Right cardiac atrium (tissue), 5 donors: ENCODE results near the gene PLEKHM3. TPM values are rescaled to one million over a fixed set of nuclear protein-coding genes. Genes with fewer than 3 reads are reported as not detected.
A peak's percentile ranks its signal among the peaks of the same experiment; 100 is the strongest.

Experiments
- ATAC-seq, 2 donors: fragments of 200-7000 bp; cut with Tn5 transposase; one replicate each; pipeline versions ENCODE4 v1.8.0 to v1.9.1; 2020; ENCODE audit warnings: moderate library complexity in 2 of 2, mild to moderate bottlenecking in 1 of 2
- DNase-seq, 3 donors: peaks; one replicate each; pipeline ENCODE4 v3.0.0-alpha.2; 2020
- H3K27ac ChIP-seq: one replicate; pipeline ENCODE4 v1.5.1; 2013; ENCODE audit warnings: mild to moderate bottlenecking, low read length, control low read depth, moderate library complexity
- H3K27me3 ChIP-seq: one replicate; pipeline ENCODE4 v1.6.1; 2013; ENCODE audit not compliant: control insufficient read depth, insufficient read depth
- H3K4me1 ChIP-seq: one replicate; pipeline ENCODE4 v1.6.1; 2013; ENCODE audit warnings: low read length; ENCODE audit not compliant: control insufficient read depth, insufficient read depth
- H3K4me3 ChIP-seq: one replicate; pipeline ENCODE4 v1.5.1; 2013; ENCODE audit warnings: low read length, control low read depth
- H3K9me3 ChIP-seq: one replicate; pipeline ENCODE4 v1.6.1; 2013; ENCODE audit warnings: low read length; ENCODE audit not compliant: control insufficient read depth
- WGBS: extraction: QIAGEN DNeasy Blood & Tissue Kit; methylation state at CpG from one replicate; pipeline ENCODE4 v1.1.7; 2013; 5-methylcytosine and 5-hydroxymethylcytosine counted together
- intact Hi-C, 4 donors: fragments of 100-400 bp; cut with DNase I; formaldehyde crosslinking; loops; one replicate each; pipeline versions ENCODE4 v1.11.0 to v1.14.0; 2022 to 2023
- long read RNA-seq, 4 donors: library from polyadenylated mRNA; unstranded; transcript quantifications; one replicate each; pipeline ENCODE4 v2.0.0, GENCODE V29; 2020 to 2021
- polyA plus RNA-seq: library from polyadenylated mRNA; stranded (reverse); fragments of 200-250 nt; gene quantifications from one replicate; pipeline ENCODE4 v1.2.3, GENCODE V29; 2013
- total RNA-seq, 4 donors: library from RNA; stranded (reverse); fragmentation: NEBNext Ultra II Directional; extraction: Animal tissue kit (Norgen Biotek cat#: 25700); gene quantifications; one replicate each; pipeline ENCODE4 v1.2.1, GENCODE V29; 2021
- donor health status: healthy with polysubstance abuse.
- donor health status: DM: no; HTN: yes; CAD: no.
- donor health status: DM: no; HTN: no; CAD: no.
- donor health status: DM: no; HTN: yes; CAD: no; lungs with severe emphysema.
- donor health status: DM: yes; HTN: yes; CAD: no.

Gene PLEKHM3, protein sequence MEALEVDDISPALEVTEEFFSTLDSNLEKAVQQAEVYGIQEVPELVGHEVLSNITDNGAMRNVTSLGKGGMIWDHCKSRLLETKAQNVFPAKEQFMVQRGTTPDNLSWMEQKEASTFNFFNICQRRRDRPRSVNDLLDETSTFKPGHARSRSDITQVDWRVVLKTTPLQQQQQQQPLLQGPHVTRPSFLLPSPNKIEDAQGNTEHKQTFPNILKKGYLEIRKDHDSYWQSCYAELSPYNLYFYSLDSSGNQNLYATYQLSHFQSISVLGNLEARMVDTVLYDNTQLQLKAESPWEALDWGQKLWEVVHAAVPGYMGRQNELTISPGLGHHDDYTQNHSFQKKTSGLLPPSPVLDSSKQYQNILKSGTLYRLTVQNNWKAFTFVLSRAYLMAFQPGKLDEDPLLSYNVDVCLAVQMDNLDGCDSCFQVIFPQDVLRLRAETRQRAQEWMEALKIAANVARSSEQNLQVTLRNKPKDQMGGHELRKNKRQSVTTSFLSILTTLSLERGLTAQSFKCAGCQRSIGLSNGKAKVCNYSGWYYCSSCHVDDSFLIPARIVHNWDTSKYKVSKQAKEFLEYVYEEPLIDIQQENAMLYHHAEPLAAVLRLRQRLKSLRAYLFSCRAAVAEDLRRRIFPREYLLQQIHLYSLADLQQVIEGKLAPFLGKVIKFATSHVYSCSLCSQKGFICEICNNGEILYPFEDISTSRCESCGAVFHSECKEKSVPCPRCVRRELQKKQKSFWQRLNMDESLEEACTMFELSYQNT
- total RNA-seq (10 to 100 TPM in 3 of 4 donors, 1 to 10 TPM in 1; 8.9 to 14.7 (median 13.1) TPM), polyA plus RNA-seq (6.8 TPM)
- long read RNA-seq, donor 1, full-length matches to known transcripts: 1 of 9 reads
- long read RNA-seq, donor 1, partial matches to known transcripts: 2 of 9 reads
- long read RNA-seq, donor 1, other reads (novel, unspliced or antisense): 6 of 9 reads
- long read RNA-seq, donor 2: 0 reads
- long read RNA-seq, donor 3, partial matches to known transcripts: 2 of 6 reads
- long read RNA-seq, donor 3, other reads (novel, unspliced or antisense): 4 of 6 reads
- long read RNA-seq, donor 4, partial matches to known transcripts: 1 of 2 reads
- long read RNA-seq, donor 4, other reads (novel, unspliced or antisense): 1 of 2 reads

DNA sequence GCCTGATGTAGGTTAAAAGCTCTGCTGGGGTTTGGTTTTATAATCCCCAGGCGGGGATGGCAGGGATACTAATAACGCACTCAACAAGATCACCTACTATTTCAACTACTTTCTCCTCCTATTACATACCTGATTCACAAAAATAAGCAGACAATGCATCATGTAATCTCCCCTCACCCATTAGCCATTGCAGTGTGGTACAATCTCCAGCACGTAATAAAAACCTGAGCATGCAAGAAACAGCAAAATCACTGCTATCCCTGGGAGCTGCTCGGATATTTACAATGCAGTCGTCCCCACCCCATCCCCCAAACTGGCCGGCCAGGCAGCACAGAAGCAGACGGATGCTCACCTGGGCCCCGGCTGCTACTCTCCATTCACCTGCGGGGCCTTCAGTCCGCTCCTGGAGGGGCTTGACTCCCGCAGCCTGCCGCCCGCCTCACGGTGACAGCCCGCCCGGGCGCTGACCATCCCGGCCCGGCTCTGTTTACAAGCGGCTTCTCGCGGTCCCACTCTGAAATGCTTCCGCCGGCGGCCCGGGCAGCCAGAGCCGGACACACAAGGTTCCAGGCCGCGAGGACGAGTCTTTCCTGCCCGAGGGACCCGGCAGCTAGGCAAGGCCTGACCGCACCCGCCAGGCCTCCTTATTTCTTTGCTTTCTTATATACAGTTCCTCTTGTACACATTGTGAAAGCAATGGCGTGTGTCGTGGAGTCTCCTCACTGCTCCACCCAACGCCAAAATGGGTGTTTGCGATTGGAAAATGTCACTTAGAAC, at the start of gene PLEKHM3:
PLEKHM3 (minus strand) TSS at position 491 of the 777 bp plus-strand sequence. CDS start 23,888 bp downstream, outside the sequence.
- 2% methylated on average over 38 of the region's 38 CpGs for WGBS
- peak; percentile 97 to 98 for ATAC-seq

DNA sequence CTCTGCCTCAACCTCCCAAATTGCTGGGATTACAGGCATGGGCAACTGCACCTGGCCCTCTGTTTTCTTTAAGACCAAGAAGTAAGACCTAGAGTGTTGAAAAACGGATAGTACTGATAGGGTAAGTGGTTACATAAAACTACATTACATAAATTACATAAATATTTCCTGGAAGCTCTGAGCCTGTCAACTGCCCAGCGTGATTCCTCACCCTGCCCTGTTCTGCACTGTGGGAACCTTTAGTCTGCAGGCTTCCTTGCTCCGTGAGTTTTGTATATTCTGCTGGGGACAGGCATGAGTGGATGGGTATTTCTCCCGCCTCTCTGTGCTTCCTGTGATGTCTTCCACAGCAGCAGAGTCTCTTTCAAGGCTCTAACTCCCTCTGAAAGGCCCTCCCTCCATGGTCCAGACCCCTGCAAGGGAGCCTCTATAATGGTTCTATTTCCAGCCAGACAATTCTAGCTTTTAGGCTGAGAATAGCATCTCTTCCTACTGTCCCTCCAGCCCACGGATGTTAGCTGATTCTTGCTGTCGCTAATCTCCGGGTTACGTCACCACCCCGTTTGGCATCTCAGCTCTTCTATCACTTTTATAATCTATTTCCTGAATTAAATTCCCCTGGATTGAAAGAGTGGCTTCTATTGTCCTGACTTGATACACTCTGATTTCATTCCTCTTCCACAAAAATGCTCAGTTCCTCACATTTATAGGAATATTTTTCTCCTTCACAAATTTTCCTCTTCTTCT, 49.5 kb upstream of the PLEKHM3 start:
- H3K27me3 ChIP-seq: no peaks in the 10 kb centered on the region
- no peak for DNase-seq
- 18% methylated on average over 9 of the region's 9 CpGs for WGBS
- intact Hi-C loops: loop anchor here in 2 of 4 donors (5.0 to 10.0 kb wide), 3 partner anchors 327 to 450 kb away; partner anchors contain the start of gene METTL21A (in 1 of the 2)
- ATAC-seq: peak in 1 of 2 donors; percentile 44
- H3K27ac ChIP-seq: no peak overlapping the region
- no peak overlapping the region for H3K4me3 ChIP-seq
- no peaks in the 10 kb centered on the region for H3K9me3 ChIP-seq
- H3K4me1 ChIP-seq: no peaks in the 10 kb centered on the region

More for the DNA sequence above, at the start of gene PLEKHM3:
- peak; percentile 86 to 94 (median 94) for DNase-seq
- H3K27ac ChIP-seq: peak within 1 kb of the TSS; percentile 69
- peak within 1 kb of the TSS; percentile 92 for H3K4me3 ChIP-seq
- no peaks in the 10 kb centered on the region for H3K9me3 ChIP-seq
- intact Hi-C loops: no loop called here
- no peaks in the 10 kb centered on the region for H3K4me1 ChIP-seq
- H3K27me3 ChIP-seq: no peaks in the 10 kb centered on the region

DNA sequence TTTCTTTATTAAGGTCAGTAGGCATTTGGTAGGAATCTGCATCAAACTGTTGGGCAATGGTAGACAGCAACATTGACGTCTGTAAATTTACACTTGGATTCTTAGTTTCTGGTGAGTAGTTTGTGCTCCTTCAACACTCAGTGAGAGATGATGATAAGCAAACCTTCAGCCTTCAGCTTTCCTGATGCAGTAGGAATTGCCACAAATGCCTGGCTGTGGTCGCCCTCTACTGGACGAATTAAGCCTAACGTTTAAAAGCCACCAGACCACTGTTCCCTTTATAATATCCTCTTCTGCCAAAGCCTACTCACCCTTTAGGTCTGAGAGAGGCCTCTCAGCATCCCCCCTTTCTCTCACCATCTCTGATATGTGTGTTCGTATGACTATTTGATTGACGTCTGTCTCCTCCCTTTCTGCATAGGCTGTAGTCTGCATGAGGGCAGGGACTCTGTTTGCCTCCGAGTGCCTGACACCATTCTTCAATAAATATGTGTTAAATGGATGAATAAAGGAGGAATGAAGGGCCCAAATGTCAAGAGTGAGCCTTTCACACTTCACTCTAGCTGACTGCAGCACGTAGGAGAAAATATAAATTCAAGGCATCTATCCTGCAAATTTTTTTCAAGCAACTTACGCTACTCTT, 47.0 kb upstream of the PLEKHM3 start:
- intact Hi-C loops: loop anchor here in 2 of 4 donors (5.0 to 10.0 kb wide), 3 partner anchors 325 to 448 kb away; partner anchors contain the start of gene METTL21A (in 1 of the 2)
- 24% methylated on average over 9 of the region's 9 CpGs for WGBS
- Histone ChIP-seq H3K4me1 (no peaks in the 10 kb centered on the region), H3K27ac (no peak overlapping the region), H3K27me3 (no peaks in the 10 kb centered on the region), H3K9me3 (no peaks in the 10 kb centered on the region), H3K4me3 (no peak overlapping the region)
- DNase-seq (peak; percentile 34 to 67 (median 55)), ATAC-seq (peak; percentile 81 to 82)

DNA sequence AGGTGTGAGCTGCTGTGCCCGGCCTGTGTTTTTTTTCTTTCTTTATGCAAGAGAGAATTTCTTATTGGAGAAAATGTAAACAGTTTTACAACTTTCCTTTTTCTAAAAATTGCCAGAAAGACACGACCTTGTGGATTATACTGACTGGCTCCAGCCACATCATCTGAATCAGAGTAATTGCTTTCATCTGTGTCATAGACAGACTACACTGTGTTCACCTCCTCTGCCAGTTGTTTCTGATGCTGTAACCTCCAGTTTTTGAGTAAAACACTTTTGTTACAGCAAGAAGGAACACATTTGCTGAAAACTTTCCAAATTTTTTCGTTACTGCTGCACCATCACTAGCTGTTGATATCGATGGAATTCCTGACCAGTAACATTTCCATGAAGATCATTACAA, 43.9 kb upstream of the PLEKHM3 start:
- Histone ChIP-seq H3K27ac (no peak overlapping the region), H3K27me3 (no peaks in the 10 kb centered on the region), H3K4me1 (no peaks in the 10 kb centered on the region), H3K9me3 (no peaks in the 10 kb centered on the region), H3K4me3 (no peak overlapping the region)
- intact Hi-C loops: no loop called here
- DNase-seq (no peak), ATAC-seq (no peak)
- 74% methylated on average over 4 of the region's 4 CpGs for WGBS

DNA sequence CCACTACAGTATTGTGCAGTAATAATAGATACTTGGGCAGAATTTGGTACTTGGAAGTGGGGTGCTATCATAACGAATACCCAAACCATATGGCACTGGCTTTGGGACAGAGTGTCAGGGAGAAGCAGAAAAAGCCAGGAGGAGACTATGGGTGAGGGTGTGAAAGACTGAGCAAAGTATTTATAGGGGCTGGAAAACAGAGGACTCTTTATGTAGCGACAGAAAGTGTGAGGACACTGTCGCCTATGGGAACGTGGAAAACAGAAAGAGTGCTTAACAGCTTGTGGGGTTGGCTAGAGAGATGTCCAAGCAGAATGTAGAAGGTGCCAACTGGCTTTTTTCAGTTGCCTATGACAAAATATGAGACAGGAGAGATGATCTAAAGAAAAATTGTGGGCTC, 40.7 kb upstream of the PLEKHM3 start:
- H3K9me3 ChIP-seq: no peaks in the 10 kb centered on the region
- H3K27me3 ChIP-seq: no peaks in the 10 kb centered on the region
- H3K4me1 ChIP-seq: no peaks in the 10 kb centered on the region
- 71% methylated on average over 4 of the region's 4 CpGs for WGBS
- no peak for ATAC-seq
- no peak overlapping the region for H3K27ac ChIP-seq
- intact Hi-C loops: no loop called here
- no peak for DNase-seq
- H3K4me3 ChIP-seq: no peak overlapping the region

DNA sequence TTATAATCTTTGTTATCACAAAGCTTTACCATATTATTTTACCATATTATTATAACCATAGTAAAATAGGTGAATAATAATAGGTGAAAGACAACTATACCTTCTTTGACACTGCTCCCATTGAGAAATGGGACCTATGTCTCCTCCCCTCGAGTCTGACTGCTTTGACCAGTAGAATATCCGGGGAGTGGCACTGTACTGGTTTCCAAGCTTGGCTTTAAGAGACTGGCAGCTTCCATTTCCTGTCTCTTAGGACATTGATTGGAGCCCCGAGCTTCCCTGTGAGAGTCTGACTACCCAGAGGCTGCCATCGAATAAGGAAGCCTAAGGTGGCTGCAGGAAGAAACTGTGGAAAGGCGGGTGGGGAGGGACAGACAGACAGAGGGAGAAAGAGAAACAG, 40.1 kb upstream of the PLEKHM3 start:
- DNase-seq (no peak), ATAC-seq (no peak)
- Histone ChIP-seq H3K4me3 (no peak overlapping the region), H3K9me3 (no peaks in the 10 kb centered on the region), H3K27ac (no peak overlapping the region), H3K4me1 (no peaks in the 10 kb centered on the region), H3K27me3 (no peaks in the 10 kb centered on the region)
- intact Hi-C loops: no loop called here
- 69% methylated on average over 5 of the region's 5 CpGs for WGBS

DNA sequence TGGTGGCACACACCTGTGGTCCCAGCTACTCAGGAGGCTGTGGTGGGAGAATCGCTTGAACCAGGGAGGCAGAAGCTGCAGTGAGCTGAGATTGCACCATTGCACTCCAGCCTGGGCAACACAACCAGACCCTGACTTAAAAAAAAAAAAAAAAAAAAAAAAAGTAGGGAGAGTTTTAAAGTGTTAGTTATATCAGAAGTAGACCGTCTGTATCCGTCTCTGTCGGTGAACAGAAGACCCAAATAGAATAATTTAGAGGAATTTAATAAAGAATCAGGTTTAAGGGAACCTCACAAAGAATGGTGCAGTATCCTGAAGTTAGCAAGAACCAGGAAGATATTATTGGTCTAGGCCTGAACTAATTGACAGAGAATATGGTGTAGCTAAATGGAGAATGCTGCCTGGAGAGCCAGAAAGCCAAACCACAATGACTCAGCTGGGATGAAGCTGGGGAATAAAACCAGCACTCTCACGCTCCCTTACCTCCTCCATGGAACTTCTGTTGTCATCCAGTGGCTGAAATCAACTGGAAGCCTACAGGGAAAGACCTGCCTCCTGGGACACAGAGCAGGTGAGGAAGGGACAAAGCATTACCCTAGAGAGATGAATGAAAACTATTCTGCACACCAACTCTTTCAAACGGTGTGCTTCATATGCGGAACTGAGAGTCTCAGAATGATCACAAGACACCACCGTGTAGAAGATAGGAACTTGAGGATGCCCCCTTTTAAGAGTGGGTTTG, 39.1 kb upstream of the PLEKHM3 start:
- Histone ChIP-seq H3K4me3 (no peak overlapping the region), H3K27ac (no peak overlapping the region), H3K27me3 (no peaks in the 10 kb centered on the region), H3K9me3 (no peaks in the 10 kb centered on the region), H3K4me1 (no peaks in the 10 kb centered on the region)
- ATAC-seq (no peak), DNase-seq (no peak)
- 80% methylated on average over 8 of the region's 8 CpGs for WGBS
- intact Hi-C loops: no loop called here

DNA sequence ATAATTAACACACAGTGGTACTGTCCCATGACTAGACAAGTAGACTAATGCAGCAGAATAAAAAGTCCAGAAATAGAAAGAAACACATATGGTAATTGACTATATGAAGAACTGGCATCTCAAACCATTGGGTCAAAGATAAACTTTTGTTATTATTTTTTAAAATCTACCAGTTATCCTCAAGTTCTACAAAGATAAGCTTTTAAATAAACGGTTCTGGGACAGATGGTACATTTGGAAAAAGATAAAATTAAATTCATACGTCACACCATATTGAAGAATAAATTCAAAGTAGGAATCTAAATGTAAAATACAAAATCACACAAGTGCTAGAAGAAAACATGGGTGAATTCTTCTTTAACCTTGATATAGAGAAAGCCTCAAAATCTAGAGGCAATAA, 37.6 kb upstream of the PLEKHM3 start:
- no peaks in the 10 kb centered on the region for H3K27me3 ChIP-seq
- no peak overlapping the region for H3K27ac ChIP-seq
- intact Hi-C loops: no loop called here
- no peak for DNase-seq
- H3K4me3 ChIP-seq: no peak overlapping the region
- no peaks in the 10 kb centered on the region for H3K4me1 ChIP-seq
- ATAC-seq: no peak
- WGBS: 55% methylated on average over 2 of the region's 2 CpGs
- H3K9me3 ChIP-seq: no peaks in the 10 kb centered on the region

DNA sequence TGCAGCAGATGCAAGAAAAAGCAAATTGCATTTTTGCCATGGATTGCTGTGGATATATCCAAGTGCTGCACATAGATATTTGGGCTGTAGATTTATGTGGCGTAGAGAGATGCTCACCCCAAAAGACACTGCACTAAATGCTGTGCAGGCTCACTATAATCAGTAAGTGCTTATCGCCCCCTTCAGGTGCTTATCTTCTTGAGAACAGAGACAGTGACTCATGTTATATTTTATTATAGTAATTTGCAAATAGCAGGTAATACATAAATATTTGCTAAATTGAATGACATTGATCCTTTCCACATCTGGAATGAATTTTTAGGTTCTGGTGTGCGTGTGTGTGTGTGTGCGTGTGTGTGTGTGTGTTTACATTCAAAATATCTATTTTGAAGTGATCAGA, 36.8 kb upstream of the PLEKHM3 start:
- H3K27me3 ChIP-seq: no peaks in the 10 kb centered on the region
- DNase-seq (no peak), ATAC-seq (no peak)
- H3K27ac ChIP-seq: no peak overlapping the region
- 51% methylated on average over 4 of the region's 4 CpGs for WGBS
- intact Hi-C loops: no loop called here
- H3K9me3 ChIP-seq: no peaks in the 10 kb centered on the region
- H3K4me1 ChIP-seq: no peaks in the 10 kb centered on the region
- no peak overlapping the region for H3K4me3 ChIP-seq
